Astrocyte of the cerebellum (primary cell): ENCODE data around the gene JUND.

ENCODE experiments used
- DNase-seq: peaks from one replicate; pipeline ENCODE4 v3.0.0-alpha.2; 2011; ENCODE audit warnings: low read depth
- H3K4me3 ChIP-seq: 2 replicates; pipeline ENCODE4 v1.5.1; 2011; ENCODE audit warnings: mild to moderate bottlenecking, low read depth, low read length, moderate library complexity
- CTCF ChIP-seq: IDR thresholded peaks from 2 replicates; pipeline ENCODE4 v1.5.1; 2012; ENCODE audit warnings: low read length, low read depth, moderate library complexity, mild to moderate bottlenecking; ENCODE audit errors: missing control alignments
- in situ Hi-C: cut with HindIII; loops from 2 replicates; pipeline ENCODE4 v1.10.0; 2017; ENCODE audit warnings: low sequenced_read_pairs

JUND gene

GRCh38 chr19:18263324-18264136 is 17.9 kb downstream of the JUND start:
- no peak for TF ChIP-seq CTCF

GRCh38 chr19:18262917-18263316 is 18.5 kb downstream of the JUND start:
- in situ Hi-C loops, result loop anchor here (5.0 kb wide), 1 partner anchor 81 kb away; no protein-coding TSS in a partner anchor
- no peak for TF ChIP-seq CTCF
- H3K4me3 ChIP-seq, result no peak overlapping the region
- DNase-seq, result no peak

More at GRCh38 chr19:18263324-18264136, 17.9 kb downstream of the JUND start:
- DNase-seq, result no peak
- in situ Hi-C loops, result loop anchor here (5.0 kb wide), 1 partner anchor 81 kb away; no protein-coding TSS in a partner anchor
- H3K4me3 ChIP-seq, result no peak overlapping the region

GRCh38 chr19:18262144-18262543 is 19.3 kb downstream of the JUND start:
- TF ChIP-seq CTCF, result no peak
- in situ Hi-C loops, result loop anchor here (5.0 kb wide), 1 partner anchor 80 kb away; no protein-coding TSS in a partner anchor
- no peak for DNase-seq
- no peak overlapping the region for H3K4me3 ChIP-seq

GRCh38 chr19:18261474-18261873 is 19.9 kb downstream of the JUND start:
- no peak for TF ChIP-seq CTCF
- no peak for DNase-seq
- no peak overlapping the region for H3K4me3 ChIP-seq
- in situ Hi-C loops, result loop anchor here (5.0 kb wide), 1 partner anchor 79 kb away; no protein-coding TSS in a partner anchor

- in situ Hi-C loops, result loop anchor here (5.0 kb wide), 1 partner anchor 78 kb away; no protein-coding TSS in a partner anchor
- no peak overlapping the region for H3K4me3 ChIP-seq
- no peak for TF ChIP-seq CTCF
- no peak for DNase-seq
Measured at GRCh38 chr19:18259893-18260292, 21.5 kb downstream of the JUND start.

- in situ Hi-C loops, result no loop called here
Measured at GRCh38 chr19:18257503-18258470, 23.6 kb downstream of the JUND start.

More at GRCh38 chr19:18257503-18258470, 23.6 kb downstream of the JUND start:
- TF ChIP-seq CTCF, result no peak
- no peak for DNase-seq
- no peak overlapping the region for H3K4me3 ChIP-seq
